GM12864 (cell line): ENCODE results near the gene CDK14.

Experiments
- DNase-seq: peaks from one replicate; pipeline ENCODE4 v3.0.0-alpha.2; 2011; ENCODE audit warnings: low read depth
- H3K4me3 ChIP-seq: 2 replicates; pipeline ENCODE4 v1.5.1; 2011; ENCODE audit warnings: mild to moderate bottlenecking, low read depth, low read length, control low read depth
- TF ChIP-seq, protein P1 (sequence below): IDR thresholded peaks from 2 replicates; pipeline ENCODE4 v1.5.1; 2011; ENCODE audit warnings: low read depth, mild to moderate bottlenecking, moderate library complexity, low read length, control low read depth, inconsistent platforms; ENCODE audit errors: missing control alignments

Gene CDK14

DNA sequence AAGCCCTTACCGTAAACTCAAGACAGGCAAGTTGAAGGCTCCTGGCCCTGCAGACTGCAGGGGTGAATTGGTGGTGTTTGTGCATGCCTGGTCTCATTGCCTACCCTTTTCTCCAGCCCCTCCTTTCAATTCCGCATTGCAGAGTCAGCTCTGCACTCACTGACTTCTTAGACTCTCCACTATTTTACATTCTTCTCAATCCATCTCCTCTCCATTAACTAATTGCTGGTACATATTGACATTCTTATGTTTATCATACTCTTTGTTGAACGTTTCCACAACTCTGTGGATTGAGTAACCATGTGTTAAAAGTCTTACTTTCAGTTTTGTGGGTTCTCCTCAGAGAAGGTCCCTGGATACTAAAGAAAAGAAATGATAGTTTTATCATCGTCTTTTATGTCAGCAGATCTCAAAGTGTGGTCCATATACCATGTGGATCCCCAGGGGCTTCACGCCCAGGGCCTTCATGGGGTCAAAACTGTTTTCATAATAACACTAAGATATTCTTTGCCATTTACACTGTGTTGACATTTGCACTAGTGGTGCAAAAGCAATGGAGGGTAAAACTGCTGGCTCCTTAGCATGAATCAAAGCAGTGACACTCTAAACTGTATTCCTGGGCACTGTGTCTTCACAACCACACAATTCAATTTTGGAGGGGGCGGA, 532.7 kb downstream of the CDK14 start:
- DNase-seq: no peak
- no peak overlapping the region for H3K4me3 ChIP-seq
- TF ChIP-seq, protein P1, sequence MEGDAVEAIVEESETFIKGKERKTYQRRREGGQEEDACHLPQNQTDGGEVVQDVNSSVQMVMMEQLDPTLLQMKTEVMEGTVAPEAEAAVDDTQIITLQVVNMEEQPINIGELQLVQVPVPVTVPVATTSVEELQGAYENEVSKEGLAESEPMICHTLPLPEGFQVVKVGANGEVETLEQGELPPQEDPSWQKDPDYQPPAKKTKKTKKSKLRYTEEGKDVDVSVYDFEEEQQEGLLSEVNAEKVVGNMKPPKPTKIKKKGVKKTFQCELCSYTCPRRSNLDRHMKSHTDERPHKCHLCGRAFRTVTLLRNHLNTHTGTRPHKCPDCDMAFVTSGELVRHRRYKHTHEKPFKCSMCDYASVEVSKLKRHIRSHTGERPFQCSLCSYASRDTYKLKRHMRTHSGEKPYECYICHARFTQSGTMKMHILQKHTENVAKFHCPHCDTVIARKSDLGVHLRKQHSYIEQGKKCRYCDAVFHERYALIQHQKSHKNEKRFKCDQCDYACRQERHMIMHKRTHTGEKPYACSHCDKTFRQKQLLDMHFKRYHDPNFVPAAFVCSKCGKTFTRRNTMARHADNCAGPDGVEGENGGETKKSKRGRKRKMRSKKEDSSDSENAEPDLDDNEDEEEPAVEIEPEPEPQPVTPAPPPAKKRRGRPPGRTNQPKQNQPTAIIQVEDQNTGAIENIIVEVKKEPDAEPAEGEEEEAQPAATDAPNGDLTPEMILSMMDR: no peak

DNA sequence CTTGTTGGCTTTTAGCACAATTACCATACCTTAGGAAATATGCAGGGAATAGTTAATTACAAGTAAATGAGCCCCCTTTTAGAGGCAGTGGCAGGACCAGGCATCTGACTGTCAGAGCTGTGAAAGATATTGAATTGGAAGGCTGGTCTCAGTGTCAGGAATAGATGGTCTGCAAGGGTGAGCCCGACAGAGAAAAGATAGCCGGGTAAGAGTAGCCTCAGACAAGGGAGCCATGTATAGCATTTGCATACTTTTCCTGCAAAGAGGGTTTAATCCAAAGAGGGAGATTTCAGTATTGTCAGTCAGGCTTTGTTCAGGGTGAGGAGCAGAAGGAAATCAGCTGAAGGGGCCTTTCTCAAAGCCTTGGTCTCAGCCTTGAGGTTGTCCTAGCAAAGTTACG, 539.2 kb downstream of the CDK14 start:
- TF ChIP-seq, protein P1: no peak
- DNase-seq: no peak
- no peak overlapping the region for H3K4me3 ChIP-seq

DNA sequence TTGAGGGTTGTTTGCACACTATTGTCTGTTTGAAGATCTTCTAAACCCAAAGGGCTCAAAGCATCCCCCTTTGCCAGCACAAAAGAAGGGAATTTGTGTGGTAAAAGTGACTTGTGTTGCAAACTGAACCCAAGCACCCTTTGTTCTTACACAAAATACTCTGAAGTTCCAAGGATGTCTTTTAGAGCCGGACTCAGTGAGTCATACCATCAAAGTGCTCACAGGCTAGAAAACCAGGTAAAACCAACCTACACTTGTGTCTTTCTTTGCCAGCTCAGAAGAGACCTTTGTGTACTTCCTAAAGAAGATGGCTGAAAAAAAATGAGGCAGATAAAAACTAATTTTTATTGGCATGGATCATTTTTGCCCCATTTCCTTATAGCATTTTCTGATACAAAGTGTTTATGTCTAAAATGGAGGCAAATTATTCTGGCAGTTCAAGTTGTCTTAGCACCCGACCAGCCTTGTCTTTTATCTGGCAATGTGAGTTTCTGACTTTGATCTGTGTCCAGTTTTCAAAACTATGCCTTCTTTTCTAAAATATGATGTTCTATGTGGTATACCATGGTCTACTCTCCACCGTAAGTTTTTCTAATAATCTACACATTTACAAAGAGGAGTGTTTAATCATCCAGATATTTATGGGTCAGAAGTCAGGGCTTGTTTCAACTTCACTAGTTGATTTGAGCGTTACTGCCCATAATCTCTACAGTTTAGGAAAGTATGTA, 539.7 kb downstream of the CDK14 start:
- H3K4me3 ChIP-seq: no peak overlapping the region
- no peak for DNase-seq
- TF ChIP-seq, protein P1: no peak

DNA sequence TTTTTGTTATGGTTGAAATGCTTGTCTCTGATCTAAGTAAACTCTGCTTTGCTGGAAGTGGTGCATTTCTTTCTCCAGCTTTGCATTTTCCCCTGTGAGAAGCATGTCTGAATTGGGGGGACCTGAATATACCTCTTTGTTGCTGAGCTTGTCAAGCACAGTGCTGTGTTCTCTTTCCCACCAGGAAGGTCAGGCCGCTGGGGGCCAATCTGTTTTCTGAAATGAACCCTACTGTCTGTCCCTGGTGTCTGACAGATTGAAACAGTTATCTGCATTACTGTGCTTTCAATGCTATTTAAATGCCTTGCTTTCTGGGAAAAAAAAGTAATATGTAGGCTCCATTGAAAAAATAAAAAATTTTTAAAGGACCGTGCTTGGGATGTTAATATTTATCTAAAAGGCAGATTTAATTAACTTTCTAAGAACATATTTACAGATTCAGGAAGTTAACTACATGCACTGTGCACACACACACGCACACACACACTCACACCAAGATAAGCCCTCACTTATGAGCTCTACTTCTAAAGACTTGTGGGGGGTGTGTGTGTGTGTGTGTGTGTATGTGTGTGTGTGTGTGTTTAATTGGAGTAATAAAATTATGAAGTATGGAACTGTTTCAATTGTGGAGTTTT, 541.1 kb downstream of the CDK14 start:
- H3K4me3 ChIP-seq: no peak overlapping the region
- no peak for DNase-seq
- TF ChIP-seq, protein P1: no peak

DNA sequence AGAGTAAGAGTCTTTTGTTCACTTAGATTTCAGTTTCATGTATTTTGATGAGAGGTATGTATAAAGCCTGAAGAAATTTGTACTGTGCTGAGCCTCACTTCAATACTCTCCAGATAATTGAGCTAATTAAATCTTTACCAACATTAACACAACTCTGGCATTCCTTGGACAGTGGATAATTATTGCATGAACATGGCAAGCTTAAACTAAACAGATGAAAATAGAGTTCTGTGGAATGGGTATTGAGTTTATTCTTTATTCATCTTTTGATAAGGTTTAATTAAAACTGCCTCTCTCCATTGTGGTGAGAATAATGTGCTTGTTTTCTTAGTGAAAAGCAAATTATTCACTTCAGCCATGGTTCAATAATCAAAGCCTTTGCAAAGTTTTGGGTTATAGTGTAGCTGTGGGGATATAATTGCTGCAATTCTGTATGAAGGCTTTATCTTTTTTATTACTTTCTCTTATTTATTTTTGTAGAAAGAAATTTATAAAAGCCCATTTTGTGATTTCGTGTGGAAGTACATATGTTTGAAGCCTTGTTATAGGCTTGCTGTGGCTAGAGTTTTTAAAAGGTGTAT, 541.8 kb downstream of the CDK14 start:
- no peak overlapping the region for H3K4me3 ChIP-seq
- no peak for DNase-seq
- TF ChIP-seq, protein P1: no peak

DNA sequence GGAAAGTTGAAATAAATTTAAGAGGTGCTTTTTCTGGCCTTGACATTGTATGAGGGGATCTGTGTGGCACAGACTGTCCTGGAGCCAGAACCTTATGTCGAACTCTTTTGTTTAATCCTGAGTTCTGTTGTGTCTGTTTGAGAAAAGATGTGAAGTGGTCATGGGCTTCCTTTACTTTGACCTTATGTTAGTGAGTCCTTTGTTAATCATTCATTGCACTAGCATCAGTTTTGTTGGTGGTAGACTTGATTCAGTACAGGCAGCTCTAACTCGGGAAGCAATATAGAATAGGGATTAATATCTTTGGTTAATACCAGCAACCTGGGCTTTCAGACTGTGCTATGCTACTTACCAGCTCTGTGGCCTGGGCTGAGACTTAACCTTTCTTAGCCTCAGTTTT, 544.2 kb downstream of the CDK14 start:
- TF ChIP-seq, protein P1: no peak
- no peak overlapping the region for H3K4me3 ChIP-seq
- no peak for DNase-seq
